NCI-H446 treated with DMSO at 0.1 percent for 48 hours (cell line): Measurements from ENCODE around the gene UNC5C.

Experiments
- DNase-seq: peaks from one replicate; lab custom pipeline; 2025; lab: John Stamatoyannopoulos, UW

Gene UNC5C

DNA sequence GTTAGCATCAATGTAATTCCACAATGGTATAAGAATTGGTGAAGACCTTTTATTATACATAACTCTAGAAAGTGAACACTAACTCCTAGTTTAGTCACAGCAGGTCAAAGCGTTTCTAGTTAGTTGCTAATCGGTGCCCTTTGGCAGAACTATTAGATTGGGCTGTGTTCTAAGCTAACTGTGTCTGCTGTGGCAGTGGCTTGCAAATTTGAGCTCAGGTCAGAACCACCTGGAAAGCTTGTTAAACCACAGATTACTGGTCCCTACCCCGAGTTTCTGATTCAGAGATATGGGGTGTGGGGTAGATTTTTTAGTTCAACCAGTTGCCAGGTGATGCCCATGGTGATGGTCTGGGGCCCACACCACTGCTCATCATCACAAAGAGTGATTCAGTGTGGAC is 332.1 kb downstream of the UNC5C start:
- no peak for DNase-seq

- DNase-seq = no peak
Measured at GRCh38 chr4:95215991-95216605, 332.7 kb downstream of the UNC5C start.

DNA sequence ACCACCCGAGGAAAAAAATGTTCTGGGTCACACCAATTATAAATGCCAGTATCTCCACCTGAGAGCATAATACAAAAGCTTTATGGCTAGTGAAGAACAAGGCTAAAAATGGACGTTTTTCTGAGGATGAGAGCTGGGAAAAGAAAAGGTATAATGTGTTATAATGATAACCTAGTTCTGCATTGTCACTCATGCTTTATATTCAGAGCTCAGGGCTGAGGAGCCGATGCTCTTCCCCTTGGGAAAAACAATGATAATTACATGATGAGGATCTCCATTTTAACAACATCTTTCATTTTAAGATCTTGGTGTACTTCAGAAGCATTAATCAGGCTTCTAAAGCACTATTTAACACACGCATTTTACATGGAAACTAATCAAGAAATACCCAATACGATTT is 333.7 kb downstream of the UNC5C start:
- DNase-seq = no peak

DNA sequence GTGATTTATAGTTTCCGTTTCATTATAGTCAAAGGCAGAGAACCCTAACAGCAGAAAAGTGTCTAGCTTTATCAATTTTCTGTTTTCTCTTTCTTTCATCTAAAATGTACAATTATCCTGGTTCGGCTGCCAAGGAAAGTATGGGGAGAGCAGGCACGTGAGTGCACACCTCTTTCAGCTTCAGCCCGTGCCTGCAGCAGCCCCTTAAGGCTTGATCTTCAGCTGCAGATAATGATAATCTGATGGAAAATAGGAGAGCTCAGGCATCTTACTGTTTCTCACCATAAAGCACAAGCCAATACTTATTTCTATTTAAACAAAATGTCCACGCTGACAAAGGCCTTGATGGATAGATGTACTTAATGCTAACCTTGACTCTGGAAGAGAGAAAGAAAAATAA is 334.4 kb downstream of the UNC5C start:
- DNase-seq = no peak

DNA sequence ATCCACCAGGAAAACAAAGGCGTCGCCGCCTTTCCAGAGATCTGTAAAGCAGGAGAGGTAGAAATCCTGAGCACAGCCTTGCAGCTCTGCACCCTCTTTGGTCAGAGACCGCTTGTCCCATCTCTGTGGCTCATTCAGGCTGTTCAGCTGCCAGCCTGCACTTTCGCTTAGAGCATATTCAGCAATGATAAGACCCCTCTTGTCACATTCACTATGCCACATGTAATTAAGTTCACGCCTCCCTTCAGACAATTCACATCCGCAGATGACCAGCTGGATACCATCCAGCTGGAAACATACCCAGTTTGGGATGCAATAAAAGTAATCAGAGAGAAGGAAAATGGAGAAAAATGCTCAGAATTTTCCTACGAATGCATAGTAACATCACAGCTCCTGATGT is 335.4 kb downstream of the UNC5C start:
- no peak for DNase-seq

DNA sequence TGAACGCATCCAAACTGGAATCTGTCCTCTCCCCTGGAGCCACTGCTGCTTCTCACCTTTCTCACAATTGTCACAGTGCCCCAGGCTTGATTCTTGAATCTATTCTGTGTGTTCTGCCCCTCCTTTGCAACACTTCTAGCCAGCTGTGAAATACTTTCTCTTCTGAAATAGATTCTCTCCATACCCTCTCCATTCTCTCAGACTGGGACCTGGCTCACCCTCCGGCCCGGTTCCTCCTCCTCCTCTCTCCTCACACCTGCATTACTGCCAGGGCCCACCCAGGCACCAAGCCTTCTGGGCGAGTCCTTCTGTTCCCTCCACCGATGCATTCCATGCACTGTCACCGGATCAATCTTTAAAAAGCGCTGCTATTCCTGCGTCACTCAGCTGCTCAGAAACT is 336.1 kb downstream of the UNC5C start:
- no peak for DNase-seq

GRCh38 chr4:95209927-95210326 is 338.8 kb downstream of the UNC5C start:
- no peak for DNase-seq

- no peak for DNase-seq
Measured at GRCh38 chr4:95204873-95205272, 343.9 kb downstream of the UNC5C start.

- no peak for DNase-seq
Measured at GRCh38 chr4:95204267-95204844, 344.4 kb downstream of the UNC5C start.

DNA sequence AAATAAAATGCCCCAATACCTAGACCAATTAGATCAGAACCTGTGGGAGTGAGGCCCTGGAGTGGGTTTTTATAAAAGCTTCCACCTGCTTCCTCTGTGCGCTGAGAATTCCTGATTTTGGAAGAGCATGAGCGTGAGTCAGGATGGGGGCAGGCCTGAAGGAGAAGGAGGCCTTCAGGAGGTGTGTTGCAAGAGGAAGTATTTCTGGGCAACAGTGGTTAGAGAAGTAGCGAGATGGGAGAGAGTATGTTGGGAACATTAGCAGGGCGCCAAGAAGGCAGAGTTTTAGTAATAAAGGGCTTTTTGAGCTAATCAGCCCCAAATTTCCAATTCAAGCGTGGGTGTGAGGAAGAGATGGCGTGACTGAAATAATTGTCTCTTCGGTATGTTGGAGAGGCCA is 349.8 kb downstream of the UNC5C start:
- no peak for DNase-seq

DNA sequence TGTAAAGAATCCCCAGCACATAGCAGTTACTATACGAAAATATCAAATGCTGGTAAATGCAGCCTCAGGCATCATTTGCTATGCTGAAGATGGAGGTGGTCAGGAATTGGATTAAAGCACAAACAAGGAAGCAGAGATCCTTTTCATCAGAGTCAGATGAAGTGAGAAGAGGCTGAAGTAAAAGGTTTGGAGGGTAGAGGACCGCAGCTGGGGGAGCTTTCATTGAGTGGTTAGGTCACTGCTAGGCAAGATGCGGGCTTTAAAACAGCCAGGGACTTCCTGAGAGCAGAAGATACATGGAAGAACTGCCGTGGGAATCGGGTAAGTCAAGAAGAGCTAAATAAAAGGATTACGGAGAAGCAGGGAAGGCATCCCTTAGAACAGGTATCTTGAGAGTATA is 351.4 kb downstream of the UNC5C start:
- no peak for DNase-seq

GRCh38 chr4:95193391-95194224 is 355.2 kb downstream of the UNC5C start:
- peak; percentile 15 for DNase-seq

- DNase-seq = no peak
Measured at GRCh38 chr4:95191537-95191936, 357.2 kb downstream of the UNC5C start.

- peak; percentile 45 for DNase-seq
Measured at GRCh38 chr4:95190751-95191436, 357.9 kb downstream of the UNC5C start.

GRCh38 chr4:95188701-95189370 is 359.9 kb downstream of the UNC5C start:
- DNase-seq = no peak

DNA sequence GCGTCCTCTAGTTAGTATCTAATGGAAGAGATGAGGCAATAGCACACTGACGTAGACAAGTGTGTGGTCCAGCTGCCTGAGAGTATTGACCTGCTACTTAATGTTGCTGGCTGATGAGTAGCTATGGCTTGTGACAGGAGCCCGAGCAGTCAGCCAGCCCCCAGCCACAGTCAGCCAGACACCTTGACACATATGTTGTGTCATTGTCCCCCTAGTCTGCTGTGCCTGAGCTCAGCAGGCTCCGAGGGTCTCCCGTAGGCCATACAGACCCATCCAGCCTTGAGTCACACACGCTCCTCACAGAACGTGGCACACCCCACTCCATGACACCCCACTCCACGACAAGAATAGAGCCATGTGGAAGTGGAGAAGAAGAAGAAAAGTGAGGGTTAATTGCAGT is 362.1 kb downstream of the UNC5C start:
- DNase-seq = no peak

- DNase-seq = no peak
Measured at GRCh38 chr4:95183656-95184408, 364.9 kb downstream of the UNC5C start.

GRCh38 chr4:95181996-95182306 is 366.8 kb downstream of the UNC5C start:
- no peak for DNase-seq

GRCh38 chr4:95181243-95181995 is 367.4 kb downstream of the UNC5C start:
- DNase-seq = no peak

GRCh38 chr4:95180531-95181242 is 368.1 kb downstream of the UNC5C start:
- DNase-seq = no peak
